Activated CD8-positive, alpha-beta T cell treated with anti-CD3 and anti-CD28 coated beads for 36 hours (primary cell): ENCODE data around the gene TET2. TPM values are rescaled to one million over a fixed set of nuclear protein-coding genes. Genes with fewer than 3 reads are reported as not detected.

Source experiments
- ATAC-seq: fragments of 200-7000 bp; cut with Tn5 transposase; one replicate; pipeline ENCODE4 v1.10.0; 2021; ENCODE audit warnings: mild to moderate bottlenecking, moderate library complexity
- CTCF ChIA-PET: fragments of 350-600 bp; sonication (Branson Sonifier 250); formaldehyde crosslinking; loops from one replicate; lab custom pipeline; 2021; ENCODE audit warnings: antibody characterized with exemption; lab: Charles Lee
- POLR2A ChIA-PET: fragments of 350-600 bp; sonication (Branson Sonifier 250); formaldehyde crosslinking; loops from one replicate; lab custom pipeline; 2021; ENCODE audit warnings: antibody characterized with exemption; lab: Charles Lee
- DNase-seq: peaks from one replicate; pipeline ENCODE4 v3.0.0-alpha.2; 2020
- H3K27ac Mint-ChIP-seq: one replicate; pipeline ENCODE4 v1.8.0; 2021; ENCODE audit warnings: mild to moderate bottlenecking, mixed read lengths
- H3K27me3 Mint-ChIP-seq: one replicate; pipeline ENCODE4 v1.8.0; 2021; ENCODE audit warnings: mixed read lengths
- H3K36me3 Mint-ChIP-seq: one replicate; pipeline ENCODE4 v1.8.0; 2021; ENCODE audit warnings: low read depth, mixed read lengths
- H3K4me1 Mint-ChIP-seq: one replicate; pipeline ENCODE4 v1.8.0; 2021; ENCODE audit warnings: low read depth, mixed read lengths
- H3K4me3 Mint-ChIP-seq: one replicate; pipeline ENCODE4 v1.8.0; 2021; ENCODE audit warnings: mild to moderate bottlenecking, moderate library complexity, mixed read lengths
- H3K9me3 Mint-ChIP-seq: one replicate; pipeline ENCODE4 v1.8.0; 2021; ENCODE audit warnings: mixed read lengths
- CTCF ChIP-seq: fragments of 200-600 bp; IDR thresholded peaks from one replicate; pipeline ENCODE4 v1.8.0; 2022; ENCODE audit warnings: antibody characterized with exemption, mild to moderate bottlenecking
- intact Hi-C: fragments of 100-400 bp; cut with micrococcal nuclease; formaldehyde crosslinking; loops from one replicate; pipeline ENCODE4 v1.10.0; 2022
- total RNA-seq, 2 experiments: library from RNA; stranded (reverse); gene quantifications; one replicate each; pipeline ENCODE4 v1.2.3, GENCODE V29; 2021

The TET2 gene
- total RNA-seq, 2 experiments from 2014 or later: 31.3 to 36.0 TPM

GRCh38 chr4:105145903-105146275 is 787 bp upstream of the TET2 start:
- Mint-ChIP-seq H3K4me1 (peaks cover 38% of the 10 kb centered on the region), H3K36me3 (peaks cover 18% of the 10 kb centered on the region), H3K9me3 (no peaks in the 10 kb centered on the region), H3K27ac (peak overlapping the region; percentile 96), H3K27me3 (no peaks in the 10 kb centered on the region), H3K4me3 (peak overlapping the region; percentile 91)
- CTCF ChIA-PET: no interaction called here
- ATAC-seq (peak; percentile 17), DNase-seq (peak; percentile 55)
- intact Hi-C loops: loop anchor here (1.0 to 10.0 kb wide), 5 partner anchors 49 to 325 kb away; no protein-coding TSS in a partner anchor
- no peak for TF ChIP-seq CTCF
- POLR2A ChIA-PET: interaction anchor here (0.5 to 2.4 kb wide), 5 partner anchors 17 to 1295 kb away, joined by 3 to 18 read pairs (median 7); partner anchors contain the start of gene PPA2

DNA sequence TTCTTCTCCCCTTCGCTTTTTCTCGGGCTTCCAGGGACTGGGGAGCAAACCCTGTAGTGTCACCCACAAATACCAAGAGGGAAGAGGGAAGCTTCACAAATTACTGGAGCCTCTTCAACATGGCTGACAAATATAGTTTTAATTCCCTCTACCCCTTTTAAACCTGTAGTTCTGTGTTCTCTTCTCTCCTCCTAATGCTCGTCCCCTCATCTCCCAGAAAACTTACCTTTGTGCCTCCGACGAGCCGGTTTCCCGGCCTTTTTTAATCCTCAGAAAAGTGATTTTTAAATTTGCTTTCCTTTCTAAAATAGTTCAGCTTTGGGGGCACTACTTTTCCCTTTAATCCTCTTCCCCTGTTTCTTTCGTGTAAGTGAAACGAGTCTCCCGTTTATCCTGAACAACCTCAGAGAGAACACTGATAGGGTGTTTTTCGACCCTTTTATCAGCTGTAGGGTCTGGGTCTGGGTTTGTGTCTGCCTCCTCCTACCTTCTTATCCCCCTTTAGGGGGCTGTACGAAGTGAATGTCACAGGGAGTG is 408 bp downstream of the TET2 start:
- Mint-ChIP-seq H3K4me1 (peaks cover 36% of the 10 kb centered on the region), H3K9me3 (no peaks in the 10 kb centered on the region), H3K36me3 (peaks cover 18% of the 10 kb centered on the region), H3K27me3 (no peaks in the 10 kb centered on the region), H3K4me3 (peak overlapping the region; percentile 91), H3K27ac (peak overlapping the region; percentile 100)
- intact Hi-C loops: loop anchor here (2.0 to 10.0 kb wide), 3 partner anchors 48 to 212 kb away; no protein-coding TSS in a partner anchor
- ChIA-PET CTCF (interaction anchor here (0.8 to 1.4 kb wide), 4 partner anchors 15 to 326 kb away, joined by 3 to 9 read pairs (median 3); partner anchors contain the start of gene PPA2), POLR2A (interaction anchor here (0.8 to 1.7 kb wide), 11 partner anchors 13 to 326 kb away, joined by 3 to 18 read pairs (median 3); partner anchors contain the start of gene PPA2)
- no peak for TF ChIP-seq CTCF
- DNase-seq (no peak), ATAC-seq (peak; percentile 9)

DNA sequence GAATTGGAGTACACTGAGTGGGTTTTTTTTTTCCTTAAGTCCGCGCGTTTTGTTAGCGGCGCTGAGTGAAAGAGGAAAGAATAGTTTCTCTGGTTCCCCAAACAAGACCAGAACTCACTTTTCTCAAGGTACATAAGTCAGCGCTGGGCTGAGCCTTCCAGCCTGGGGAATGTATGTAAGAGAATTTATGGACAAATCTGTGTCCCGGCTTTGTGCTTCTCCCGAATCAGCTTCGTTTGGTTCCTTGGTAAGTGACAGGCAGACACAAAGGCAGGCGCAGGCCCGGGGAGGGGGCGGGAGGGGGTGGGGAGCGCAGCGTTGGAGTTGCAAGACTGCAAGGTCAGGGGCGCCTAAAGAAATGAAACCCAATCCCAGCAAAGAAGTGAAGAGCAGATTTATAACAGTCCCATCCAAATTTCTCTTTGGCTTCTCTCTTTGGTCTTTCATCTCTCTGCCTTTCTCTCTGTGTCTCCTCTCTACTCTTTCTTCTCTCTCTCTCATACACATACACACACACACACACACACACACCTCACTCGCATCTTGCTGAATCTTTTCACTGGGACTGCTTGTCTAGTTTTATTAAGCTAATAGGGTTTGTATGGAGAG is 981 bp downstream of the TET2 start:
- DNase-seq: peak; percentile 39
- ChIA-PET POLR2A (interaction anchor here (0.8 to 1.7 kb wide), 11 partner anchors 14 to 326 kb away, joined by 3 to 18 read pairs (median 3); partner anchors contain the start of gene PPA2), CTCF (interaction anchor here (0.8 to 1.4 kb wide), 4 partner anchors 14 to 326 kb away, joined by 3 to 9 read pairs (median 3); partner anchors contain the start of gene PPA2)
- ATAC-seq: no peak
- Mint-ChIP-seq H3K27ac (peak overlapping the region; percentile 100), H3K27me3 (no peaks in the 10 kb centered on the region), H3K9me3 (no peaks in the 10 kb centered on the region), H3K36me3 (peaks cover 18% of the 10 kb centered on the region), H3K4me3 (peak overlapping the region; percentile 91), H3K4me1 (peaks cover 36% of the 10 kb centered on the region)
- intact Hi-C loops: loop anchor here (2.0 to 10.0 kb wide), 3 partner anchors 47 to 213 kb away; no protein-coding TSS in a partner anchor
- no peak for TF ChIP-seq CTCF

GRCh38 chr4:105148356-105148755 is 1.7 kb downstream of the TET2 start:
- H3K36me3 Mint-ChIP-seq: peaks cover 18% of the 10 kb centered on the region
- CTCF ChIA-PET: no interaction called here
- H3K27me3 Mint-ChIP-seq: no peaks in the 10 kb centered on the region
- H3K27ac Mint-ChIP-seq: peak overlapping the region; percentile 100
- TF ChIP-seq CTCF: no peak
- H3K9me3 Mint-ChIP-seq: no peaks in the 10 kb centered on the region
- DNase-seq (no peak), ATAC-seq (no peak)
- POLR2A ChIA-PET: interaction anchor here (1.2 to 1.4 kb wide), 2 partner anchors 65 to 126 kb away, joined by 3 read pairs; no protein-coding TSS in a partner anchor
- H3K4me1 Mint-ChIP-seq: peaks cover 40% of the 10 kb centered on the region
- intact Hi-C loops: loop anchor here (5.0 to 10.0 kb wide), 2 partner anchors 86 to 214 kb away; no protein-coding TSS in a partner anchor
- H3K4me3 Mint-ChIP-seq: peak overlapping the region; percentile 91
